GM21576 (cell line): ENCODE results near the gene CREG1.

Source experiments
- ATAC-seq: cut with Tn5 transposase; IDR thresholded peaks from one replicate; pipeline ENCODE4 v1.9.1; 2021; ENCODE audit warnings: mild to moderate bottlenecking, moderate library complexity; ENCODE audit not compliant: unreplicated experiment

CREG1 gene

DNA sequence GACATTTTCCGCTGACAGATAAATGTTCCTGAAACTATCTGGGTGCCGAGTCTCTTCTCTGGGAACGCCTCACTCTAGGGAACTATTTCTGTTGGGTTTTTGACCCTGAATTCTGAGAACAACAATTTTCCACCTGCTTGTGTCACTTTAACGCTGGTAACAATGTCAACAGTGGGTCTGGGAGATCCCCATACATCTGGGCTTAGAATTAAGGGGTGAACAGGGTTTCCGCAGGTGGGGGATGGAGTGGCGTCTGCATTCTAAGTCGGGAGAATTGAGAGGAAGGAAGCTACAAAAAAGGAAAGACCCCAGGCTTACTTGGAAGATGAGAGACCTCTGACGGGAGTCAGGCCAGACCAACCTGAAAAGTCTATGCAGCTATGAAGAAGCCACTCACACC lies 44.0 kb downstream of the CREG1 start:
- no peak for ATAC-seq

DNA sequence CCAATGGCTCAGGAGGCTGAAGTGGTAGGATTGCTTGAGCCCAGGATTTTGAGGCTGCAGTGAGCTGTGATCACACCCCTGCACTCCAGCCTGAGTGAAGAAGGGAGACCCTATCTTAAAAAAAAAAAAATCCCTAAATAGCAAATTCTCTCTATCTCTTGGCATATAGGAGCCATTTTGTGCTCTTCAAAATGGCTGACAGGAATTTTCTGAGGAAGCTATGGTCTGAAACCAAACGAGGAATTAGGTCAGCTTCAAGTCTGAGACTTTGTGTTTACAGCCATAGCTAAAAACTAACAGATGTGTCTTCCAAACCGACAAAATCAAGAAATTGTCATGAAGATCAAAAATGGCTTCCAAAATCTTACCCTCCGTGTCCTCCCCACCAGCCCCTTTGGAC lies 45.8 kb downstream of the CREG1 start:
- ATAC-seq, result no peak

DNA sequence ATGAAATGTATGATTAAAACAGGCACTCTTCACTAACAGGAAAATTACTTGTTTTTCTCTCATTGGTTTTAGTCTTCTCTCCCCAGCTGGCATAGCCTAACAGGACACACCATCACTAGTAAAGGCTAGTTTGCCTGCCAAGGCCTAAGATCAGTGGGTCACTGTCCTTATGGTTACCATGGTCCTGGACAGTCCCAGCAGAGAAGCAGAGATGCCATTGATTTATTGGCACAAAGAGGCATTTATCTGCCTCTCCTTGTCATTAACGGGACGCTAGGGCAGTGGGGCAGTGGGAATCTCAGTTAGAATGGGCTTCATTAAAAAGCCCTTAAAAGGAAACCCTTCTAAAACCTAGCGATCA lies 49.1 kb downstream of the CREG1 start:
- ATAC-seq, result no peak

DNA sequence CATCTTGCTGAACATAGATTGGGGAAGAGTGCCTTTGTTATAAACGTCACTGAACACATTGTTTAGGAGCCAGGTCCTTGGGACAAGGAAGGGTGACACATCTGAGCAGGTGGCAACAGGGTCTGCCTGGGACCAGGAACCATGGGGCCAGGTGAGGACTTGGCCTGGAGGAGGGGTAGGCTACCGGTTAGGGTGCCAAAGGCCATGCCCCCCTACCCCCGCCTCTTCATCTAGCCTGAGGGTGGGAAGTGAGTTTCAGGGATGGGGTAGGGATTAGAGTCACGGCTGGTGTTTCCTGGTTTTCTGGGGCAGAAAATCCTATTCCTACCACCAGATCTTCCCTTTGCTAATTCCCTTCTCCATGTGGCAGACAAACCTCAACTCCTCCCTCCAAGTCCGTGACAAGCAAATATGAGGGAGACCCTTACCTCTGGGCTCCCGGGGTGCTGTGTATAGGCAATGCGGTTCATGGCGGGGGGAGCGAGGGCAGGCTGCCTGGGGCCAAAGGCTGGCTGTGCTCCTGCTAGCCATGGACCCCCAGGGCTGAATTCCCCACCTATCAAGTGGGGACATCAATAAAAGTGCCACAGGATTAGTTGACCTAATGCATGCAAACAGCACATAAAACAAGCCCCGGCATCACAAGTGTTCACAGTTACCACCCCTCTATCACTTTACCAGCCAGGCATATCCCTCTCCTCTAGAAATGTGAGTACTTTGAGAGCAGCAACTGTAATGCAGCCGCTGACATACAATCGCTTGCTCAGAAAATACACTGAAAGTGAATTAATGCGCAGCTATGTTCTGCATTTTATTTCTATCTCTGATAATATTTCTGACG lies 49.7 kb downstream of the CREG1 start:
- ATAC-seq, result no peak

DNA sequence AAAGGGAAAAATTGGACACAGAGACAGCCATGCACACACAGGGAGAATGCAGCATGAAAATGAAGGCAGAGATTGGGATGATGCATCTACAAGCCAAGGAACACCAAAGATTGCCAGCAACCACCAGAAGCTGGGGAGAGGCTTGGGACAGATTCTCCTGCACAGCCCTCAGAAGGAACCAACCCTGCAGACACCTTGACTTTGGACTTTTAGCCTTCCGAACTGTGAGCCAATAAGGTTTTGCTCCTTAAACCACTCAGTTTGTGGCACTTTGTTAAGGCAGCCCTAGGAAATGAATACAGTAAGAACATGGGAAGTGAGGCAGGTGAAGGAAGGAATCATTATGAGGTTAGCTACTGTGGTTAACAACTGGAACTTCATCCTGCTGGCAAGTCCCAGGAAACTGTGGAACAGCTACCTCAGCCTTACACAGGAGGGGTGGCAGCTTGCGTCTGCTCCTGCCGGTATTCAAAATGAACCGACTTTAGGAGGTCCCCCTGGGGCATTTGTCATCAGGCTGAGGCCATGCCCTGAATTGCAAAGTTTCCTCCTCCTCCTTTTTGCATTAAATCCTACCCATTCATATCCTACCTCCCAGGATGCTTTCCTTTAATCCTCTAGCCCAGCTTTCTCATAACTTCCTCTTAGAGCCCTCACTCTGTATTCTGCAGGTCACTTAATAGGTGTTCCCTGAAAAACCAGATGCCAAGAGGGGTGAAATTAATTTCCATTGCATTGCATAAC lies 50.7 kb downstream of the CREG1 start:
- no peak for ATAC-seq

DNA sequence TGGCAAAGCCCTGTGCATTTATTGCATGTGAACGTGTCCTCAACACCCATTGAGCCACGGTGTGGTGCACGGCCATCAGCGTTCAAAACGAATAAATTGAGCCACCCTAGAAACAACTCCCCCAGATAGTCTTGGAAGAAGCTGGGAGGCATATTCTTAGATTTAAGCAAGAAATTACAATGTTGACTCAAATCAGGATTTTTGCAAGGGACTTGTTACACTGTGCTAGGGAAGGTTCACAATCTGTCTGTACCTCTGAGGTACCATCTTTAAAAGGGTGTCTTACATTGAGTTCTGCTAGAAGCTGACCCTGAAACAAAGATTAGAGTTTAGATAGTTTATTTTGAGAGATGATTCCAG lies 51.4 kb downstream of the CREG1 start:
- ATAC-seq, result no peak

DNA sequence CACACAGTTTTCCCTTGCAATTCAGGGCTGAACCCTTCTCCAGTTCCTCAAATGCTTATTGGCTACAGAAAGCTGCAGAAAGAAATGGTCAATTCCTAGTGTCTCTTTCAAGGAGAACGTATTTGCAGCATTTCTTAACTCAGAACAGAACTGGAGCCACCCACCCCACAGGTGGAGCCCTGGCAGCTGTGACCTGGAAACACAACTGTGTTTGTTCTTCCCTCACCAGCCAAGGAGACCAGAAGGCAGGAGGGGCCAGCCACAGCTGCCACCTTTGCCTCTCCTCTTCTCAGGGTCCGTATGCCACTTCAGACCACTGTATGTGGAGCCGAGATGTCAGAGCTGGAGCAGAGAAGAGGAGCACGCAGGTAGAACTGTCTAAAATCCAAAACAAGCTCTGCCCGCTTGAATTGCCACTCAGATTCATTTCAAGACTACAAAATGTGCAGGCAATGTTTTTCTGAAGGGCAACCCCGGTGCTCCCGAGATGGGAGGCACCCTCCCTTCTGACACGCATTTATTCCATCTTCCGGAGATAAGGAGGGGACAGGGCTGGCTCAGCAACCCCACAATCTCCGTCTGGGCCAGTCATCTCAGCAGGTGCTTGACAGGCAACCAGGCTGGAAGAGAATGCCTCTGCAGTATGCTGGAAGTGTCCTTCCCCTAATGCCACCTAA lies 51.9 kb downstream of the CREG1 start:
- ATAC-seq, result no peak

DNA sequence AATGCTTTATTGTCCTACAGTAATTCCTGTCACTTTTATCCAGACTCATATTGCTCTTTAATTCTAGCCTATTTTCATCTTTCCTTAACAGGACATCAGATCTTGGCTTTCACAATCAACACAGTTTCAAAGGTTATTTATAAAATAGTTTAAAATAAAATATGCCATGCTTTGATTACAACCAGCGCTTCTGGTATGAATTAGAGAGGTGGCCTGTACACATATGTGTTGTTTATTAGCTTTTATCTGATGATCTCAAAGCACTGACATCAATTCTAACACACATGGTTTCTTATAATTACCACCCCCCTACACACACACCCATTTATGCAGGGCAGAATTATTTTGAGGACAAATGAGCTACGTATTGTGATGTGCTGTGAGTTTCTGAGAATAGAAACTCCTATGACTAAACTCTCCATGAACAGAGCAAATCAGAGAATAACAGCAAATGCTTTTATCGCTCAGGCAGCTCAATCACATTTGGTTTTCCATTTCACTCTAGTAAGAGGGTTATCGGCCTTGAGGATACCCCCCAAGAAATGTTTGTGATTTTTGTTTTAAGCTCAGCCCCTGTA lies 53.2 kb downstream of the CREG1 start:
- peak; percentile 50 for ATAC-seq

DNA sequence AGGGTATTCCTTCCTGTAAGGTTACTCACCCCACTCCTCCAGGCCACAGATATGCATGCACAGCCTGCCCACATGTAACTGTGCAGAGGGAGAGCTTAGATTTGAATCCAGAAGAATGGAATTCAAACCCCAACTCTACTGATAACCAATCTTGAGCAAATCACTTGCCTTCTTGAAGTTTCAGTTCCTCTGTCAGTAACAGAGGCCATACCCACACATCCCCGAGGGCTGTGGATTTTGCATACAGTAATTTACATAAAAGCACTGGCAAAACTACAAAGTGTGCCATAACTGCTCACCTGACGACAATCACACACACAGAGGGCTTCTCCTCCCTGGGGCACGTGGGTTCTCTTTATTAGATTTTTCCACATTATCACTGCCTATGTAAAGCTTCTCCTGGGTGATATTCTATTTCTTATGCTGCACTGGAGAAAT lies 53.9 kb downstream of the CREG1 start:
- ATAC-seq, result peak; percentile 88

DNA sequence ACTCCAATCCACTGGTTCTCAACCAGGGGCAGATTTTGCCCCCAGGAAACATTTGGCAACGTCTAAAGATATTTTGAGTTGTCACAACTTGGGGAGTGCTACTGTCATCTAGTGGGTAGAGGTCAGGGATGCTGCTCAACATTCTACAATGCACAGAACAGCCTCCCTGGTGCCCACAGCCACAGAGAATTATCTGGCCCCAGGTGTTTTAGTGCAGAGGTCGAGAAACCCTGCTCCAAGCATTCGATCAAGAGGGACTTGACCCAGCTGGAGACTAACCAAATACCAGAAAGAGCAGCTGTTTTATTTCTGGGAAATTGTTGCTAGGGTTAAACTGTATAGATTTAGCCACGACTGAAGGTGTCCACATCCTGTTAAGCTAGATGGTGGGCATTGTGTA lies 54.5 kb downstream of the CREG1 start:
- peak; percentile 13 for ATAC-seq

DNA sequence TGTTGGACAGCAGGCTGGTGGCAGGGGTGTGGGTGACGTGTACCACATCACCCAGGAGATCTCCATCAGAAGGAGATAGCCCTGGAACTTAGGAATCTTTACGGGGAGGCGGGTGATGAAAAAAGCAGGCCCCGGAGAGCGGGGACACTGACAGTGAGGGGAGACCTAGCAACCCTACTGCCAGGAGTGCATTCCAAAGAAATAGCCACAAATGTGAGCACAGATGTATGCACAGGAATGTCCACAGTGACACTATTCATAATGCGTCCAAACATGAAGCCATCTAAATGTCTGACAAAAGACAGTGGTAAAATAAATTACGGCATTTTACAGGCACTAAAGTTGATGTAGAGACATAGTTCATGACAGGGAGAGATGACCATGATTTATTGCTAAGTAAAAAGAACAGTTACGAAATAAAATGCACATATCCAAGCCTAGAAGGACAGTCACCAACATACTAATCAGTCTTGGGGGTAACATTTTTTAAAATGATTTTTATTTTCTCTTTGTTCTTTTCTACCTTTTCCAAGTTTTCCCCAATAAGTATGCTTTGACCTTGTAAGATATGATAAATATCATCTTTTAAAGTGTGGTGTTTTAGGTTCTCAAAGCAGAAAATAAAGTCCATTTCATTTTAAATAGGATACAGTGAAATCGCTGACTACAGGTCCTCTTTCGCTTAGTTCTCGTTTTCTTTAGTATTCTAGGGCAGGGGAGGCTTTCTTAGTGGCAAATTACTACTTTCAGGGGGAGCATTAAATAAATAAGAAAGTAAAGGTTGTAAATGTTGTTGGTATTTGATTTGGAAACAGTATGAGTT lies 56.6 kb downstream of the CREG1 start:
- no peak for ATAC-seq

DNA sequence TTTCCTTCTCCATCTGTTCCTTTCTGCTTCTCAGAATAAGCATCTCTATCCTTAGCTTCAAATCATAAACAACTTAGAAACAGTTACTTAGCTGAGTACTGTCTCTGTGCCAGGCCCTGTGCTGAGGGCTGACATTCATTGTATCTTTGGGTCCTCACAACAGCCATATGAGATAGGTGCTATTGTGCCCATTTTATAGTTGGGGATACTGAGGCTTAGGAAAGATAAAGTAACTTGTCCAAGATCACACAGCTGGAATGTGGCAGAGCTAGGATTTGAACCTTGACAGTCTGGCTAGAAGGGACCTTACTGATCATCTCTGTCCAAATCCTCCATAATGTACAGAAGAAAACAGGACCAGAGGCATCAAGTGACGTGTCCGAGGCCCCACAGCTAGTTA lies 60.2 kb downstream of the CREG1 start:
- no peak for ATAC-seq

DNA sequence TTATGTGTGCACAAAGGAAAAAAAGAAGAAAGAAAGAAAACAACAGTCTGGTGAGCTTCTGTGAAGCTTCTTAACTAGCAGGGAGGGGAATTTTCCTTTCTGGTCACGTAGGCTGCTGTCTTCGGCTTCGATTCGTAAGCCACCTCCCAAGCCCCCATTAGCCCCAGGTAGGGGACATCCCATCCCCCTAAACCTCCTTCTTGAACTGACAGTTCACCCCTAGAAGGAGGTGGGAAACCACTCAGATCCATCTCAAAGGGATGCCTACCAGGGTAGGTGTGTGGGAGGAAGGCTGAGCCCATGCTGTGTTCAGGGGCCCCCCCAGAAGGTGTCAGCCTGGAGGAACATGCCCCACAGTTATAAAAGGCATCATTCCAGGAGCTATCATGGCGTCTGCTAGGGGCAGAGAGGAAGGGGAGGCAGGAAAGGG lies 61.1 kb downstream of the CREG1 start:
- ATAC-seq, result no peak

DNA sequence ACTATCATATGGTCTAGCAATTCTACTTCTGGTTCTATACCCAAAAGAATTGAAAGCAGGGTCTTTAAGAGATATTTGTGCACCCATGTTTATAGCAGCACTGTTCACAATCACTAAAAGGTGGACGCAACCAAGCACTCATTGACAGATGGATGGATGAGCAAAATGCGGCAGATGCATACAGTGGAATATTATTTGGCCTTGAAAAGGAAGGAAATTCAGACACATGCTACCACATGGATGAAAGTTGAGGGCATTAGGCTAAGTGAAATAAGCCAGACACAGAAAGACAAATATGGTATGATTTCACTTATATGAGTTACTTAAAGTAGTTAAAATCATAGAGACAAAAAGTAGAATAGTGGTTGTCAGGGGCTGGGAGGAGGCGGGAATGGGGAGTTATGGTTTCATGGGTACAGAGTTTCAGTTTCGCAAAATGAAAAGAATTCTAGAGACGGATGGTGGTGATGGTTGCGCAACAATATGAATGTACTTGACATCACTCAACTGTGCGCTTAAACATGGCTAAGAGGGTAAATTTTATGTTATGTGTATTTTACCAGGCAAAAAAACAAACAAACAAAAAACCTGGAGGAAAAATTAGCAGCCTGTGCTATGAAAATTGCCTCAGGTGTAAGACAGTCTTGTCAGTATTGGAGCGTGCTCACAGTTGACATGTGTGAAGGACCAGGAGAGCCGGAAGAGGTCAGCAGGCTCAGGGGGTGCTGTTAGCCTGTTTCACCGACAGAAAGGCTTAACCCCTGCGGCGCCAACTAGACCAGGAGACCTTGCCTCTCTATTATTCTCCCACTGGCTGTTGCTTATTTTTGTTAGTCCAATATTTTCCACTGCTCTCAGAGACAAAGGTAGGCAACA lies 61.7 kb downstream of the CREG1 start:
- ATAC-seq, result no peak
